Measurements from ENCODE around the gene HPN. TPM values are rescaled to one million over a fixed set of nuclear protein-coding genes. Genes with fewer than 3 reads are reported as not detected.

The HPN gene
- total and polyA plus RNA-seq, 7 donors, result 1.6 to 17.7 (median 5.2) TPM

- Histone ChIP-seq H3K36me3 (ENCODE audit: insufficient read depth in 1 of 2, low read depth in 1 of 2) (no peaks in the 10 kb centered on the region), H3K4me3 (no peak overlapping the region), H3K27ac (no peak overlapping the region), H3K9me3 (peaks cover 7% of the 10 kb centered on the region), H3K4me1 (no peaks in the 10 kb centered on the region), H3K27me3 (ENCODE audit: insufficient read depth in 3 of 3, low read length in 2 of 3) (no peaks in the 10 kb centered on the region)
- no peak for ATAC-seq
- TF ChIP-seq CTCF (IDR thresholded peaks at IDR 0.05), result no peak
- no peak for DNase-seq
- WGBS, 3 donors, result 83 to 100% (median 92%) methylated on average over 1 of the region's 1 CpG
- intact Hi-C loops (cut with DNase I), result loop anchor here (5.0 to 10.0 kb wide), 2 partner anchors 63 to 195 kb away; partner anchors contain the start of gene USF2 (in 1 of the 2)
These were observed 28.2 kb downstream of the HPN start for GRCh38 chr19:35069696-35070095.

GRCh38 chr19:35070471-35070870, 28.9 kb downstream of the HPN start:
- ATAC-seq (no peak), DNase-seq (no peak)
- H3K36me3 ChIP-seq (ENCODE audit: insufficient read depth in 1 of 2, low read depth in 1 of 2), result no peaks in the 10 kb centered on the region
- H3K9me3 ChIP-seq, result peaks cover 7% of the 10 kb centered on the region
- no peak overlapping the region for H3K27ac ChIP-seq
- no peaks in the 10 kb centered on the region for H3K27me3 ChIP-seq (ENCODE audit: insufficient read depth in 3 of 3, low read length in 2 of 3)
- no peak overlapping the region for H3K4me3 ChIP-seq
- no peaks in the 10 kb centered on the region for H3K4me1 ChIP-seq
- no peak for TF ChIP-seq CTCF (IDR thresholded peaks at IDR 0.05)
- 81 to 89% (median 89%) methylated on average over 3 of the region's 3 CpGs for WGBS, 3 donors
- intact Hi-C loops (cut with DNase I), result no loop called here

GRCh38 chr19:35073516-35073915, 32.0 kb downstream of the HPN start:
- peaks cover 7% of the 10 kb centered on the region for H3K9me3 ChIP-seq
- WGBS, 3 donors, result 72 to 74% (median 73%) methylated on average over 10 of the region's 10 CpGs
- no peaks in the 10 kb centered on the region for H3K36me3 ChIP-seq (ENCODE audit: insufficient read depth in 1 of 2, low read depth in 1 of 2)
- no peak for TF ChIP-seq CTCF (IDR thresholded peaks at IDR 0.05)
- DNase-seq (no peak), ATAC-seq (no peak)
- no peak overlapping the region for H3K27ac ChIP-seq
- no peaks in the 10 kb centered on the region for H3K27me3 ChIP-seq (ENCODE audit: insufficient read depth in 3 of 3, low read length in 2 of 3)
- intact Hi-C loops (cut with DNase I), result no loop called here
- H3K4me1 ChIP-seq, result no peaks in the 10 kb centered on the region
- H3K4me3 ChIP-seq, result no peak overlapping the region

GRCh38 chr19:35073941-35074340, 32.4 kb downstream of the HPN start:
- 70 to 82% (median 76%) methylated on average over 8 of the region's 8 CpGs for WGBS, 3 donors
- H3K9me3 ChIP-seq, result peaks cover 7% of the 10 kb centered on the region
- no peaks in the 10 kb centered on the region for H3K27me3 ChIP-seq (ENCODE audit: insufficient read depth in 3 of 3, low read length in 2 of 3)
- no peaks in the 10 kb centered on the region for H3K4me1 ChIP-seq
- no peak for TF ChIP-seq CTCF (IDR thresholded peaks at IDR 0.05)
- no peak for ATAC-seq
- no peak for DNase-seq
- H3K36me3 ChIP-seq (ENCODE audit: insufficient read depth in 1 of 2, low read depth in 1 of 2), result no peaks in the 10 kb centered on the region
- no peak overlapping the region for H3K27ac ChIP-seq
- intact Hi-C loops (cut with DNase I), result no loop called here
- H3K4me3 ChIP-seq, result no peak overlapping the region
